MCF 10A (cell line): ENCODE measurements around the gene MYLIP. TPM values are rescaled to one million over a fixed set of nuclear protein-coding genes. Genes with fewer than 3 reads are reported as not detected.

Experiments used
- BruUV-seq: library from RNA; stranded (reverse); fragments of 400-500 nt; replicated peaks from 2 replicates; lab custom pipeline; 2021; lab: Mats Ljungman, UMichigan
- CTCF ChIA-PET: fragments of 300-600 bp; sonication (Branson Sonifier 250); formaldehyde crosslinking; extraction: SDS; loops from one replicate; lab custom pipeline; 2021; ENCODE audit warnings: antibody characterized with exemption, inconsistent platforms; lab: Yijun Ruan, JAX
- POLR2A ChIA-PET: fragments of 300-600, 350-650 bp; sonication (Branson Sonifier 250); formaldehyde crosslinking; extraction: SDS; loops from one replicate; lab custom pipeline; 2020; ENCODE audit warnings: antibody characterized with exemption, inconsistent platforms; lab: Yijun Ruan, JAX
- DNase-seq: peaks from one replicate; pipeline ENCODE4 v3.0.0-alpha.2; 2018; ENCODE audit not compliant: unreplicated experiment
- H3K27ac Mint-ChIP-seq: one replicate; pipeline ENCODE4 v1.8.0; 2022; ENCODE audit warnings: mild to moderate bottlenecking, low read depth, mixed read lengths; ENCODE audit not compliant: unreplicated experiment
- H3K27me3 Mint-ChIP-seq: one replicate; pipeline ENCODE4 v1.8.0; 2022; ENCODE audit warnings: mixed read lengths; ENCODE audit not compliant: insufficient read depth, unreplicated experiment
- H3K36me3 Mint-ChIP-seq: one replicate; pipeline ENCODE4 v1.8.0; 2022; ENCODE audit warnings: mild to moderate bottlenecking, moderate library complexity, mixed read lengths; ENCODE audit not compliant: insufficient read depth, unreplicated experiment
- H3K4me1 Mint-ChIP-seq: one replicate; pipeline ENCODE4 v1.8.0; 2022; ENCODE audit warnings: mixed read lengths; ENCODE audit not compliant: insufficient read depth, unreplicated experiment
- H3K4me3 Mint-ChIP-seq: one replicate; pipeline ENCODE4 v1.8.0; 2022; ENCODE audit warnings: mild to moderate bottlenecking, moderate library complexity, mixed read lengths; ENCODE audit not compliant: unreplicated experiment
- H3K9me3 Mint-ChIP-seq: one replicate; pipeline ENCODE4 v1.8.0; 2022; ENCODE audit warnings: mixed read lengths; ENCODE audit not compliant: unreplicated experiment
- intact Hi-C: fragments of 100-400 bp; cut with micrococcal nuclease; formaldehyde crosslinking; loops from 2 replicates; pipeline ENCODE4 v1.14.1; 2022
- total RNA-seq: library from RNA; stranded (reverse); gene quantifications from 2 replicates; pipeline ENCODE4 v1.2.3, GENCODE V29; 2022
- TF ChIP-seq, protein P1 (sequence below): fragments of 200-600 bp; IDR thresholded peaks from one replicate; pipeline ENCODE4 v1.8.0; 2022; ENCODE audit warnings: antibody characterized with exemption, mild to moderate bottlenecking; ENCODE audit not compliant: unreplicated experiment

The MYLIP gene
- total RNA-seq, 1 experiment from 2014 or later = 2.1 TPM

DNA sequence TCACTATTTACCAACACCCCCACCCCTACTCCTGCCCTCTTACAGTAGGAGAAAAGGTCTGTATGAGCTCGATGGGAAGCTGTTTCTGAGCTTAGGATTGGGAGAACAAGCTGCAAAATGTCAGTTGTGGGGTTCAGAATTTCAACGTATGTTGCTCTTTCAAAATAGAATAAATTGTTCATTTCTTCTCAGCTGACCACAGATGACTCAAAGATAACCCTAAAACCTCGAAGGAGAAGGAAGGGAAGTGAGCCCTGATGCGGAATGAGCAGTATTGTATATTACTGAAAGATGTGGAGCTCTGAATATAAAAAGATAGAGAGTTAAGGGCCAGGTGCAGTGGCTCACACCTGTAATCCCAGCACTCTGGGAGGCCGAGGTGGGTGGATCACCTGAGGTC is 35.9 kb upstream of the MYLIP start:
- intact Hi-C loops = no loop called here
- Mint-ChIP-seq H3K27me3 (no peaks in the 10 kb centered on the region), H3K4me3 (no peak overlapping the region), H3K27ac (no peak overlapping the region), H3K4me1 (peaks cover 7% of the 10 kb centered on the region), H3K9me3 (no peaks in the 10 kb centered on the region), H3K36me3 (no peaks in the 10 kb centered on the region)
- DNase-seq = no peak
- ChIA-PET POLR2A (interaction anchor here (1.2 kb wide), 1 partner anchor 9 kb away, joined by 3 read pairs; no protein-coding TSS in a partner anchor), CTCF (interaction anchor here (0.6 to 1.0 kb wide), 4 partner anchors 10 to 38 kb away, joined by 3 read pairs; no protein-coding TSS in a partner anchor)
- TF ChIP-seq, protein P1, sequence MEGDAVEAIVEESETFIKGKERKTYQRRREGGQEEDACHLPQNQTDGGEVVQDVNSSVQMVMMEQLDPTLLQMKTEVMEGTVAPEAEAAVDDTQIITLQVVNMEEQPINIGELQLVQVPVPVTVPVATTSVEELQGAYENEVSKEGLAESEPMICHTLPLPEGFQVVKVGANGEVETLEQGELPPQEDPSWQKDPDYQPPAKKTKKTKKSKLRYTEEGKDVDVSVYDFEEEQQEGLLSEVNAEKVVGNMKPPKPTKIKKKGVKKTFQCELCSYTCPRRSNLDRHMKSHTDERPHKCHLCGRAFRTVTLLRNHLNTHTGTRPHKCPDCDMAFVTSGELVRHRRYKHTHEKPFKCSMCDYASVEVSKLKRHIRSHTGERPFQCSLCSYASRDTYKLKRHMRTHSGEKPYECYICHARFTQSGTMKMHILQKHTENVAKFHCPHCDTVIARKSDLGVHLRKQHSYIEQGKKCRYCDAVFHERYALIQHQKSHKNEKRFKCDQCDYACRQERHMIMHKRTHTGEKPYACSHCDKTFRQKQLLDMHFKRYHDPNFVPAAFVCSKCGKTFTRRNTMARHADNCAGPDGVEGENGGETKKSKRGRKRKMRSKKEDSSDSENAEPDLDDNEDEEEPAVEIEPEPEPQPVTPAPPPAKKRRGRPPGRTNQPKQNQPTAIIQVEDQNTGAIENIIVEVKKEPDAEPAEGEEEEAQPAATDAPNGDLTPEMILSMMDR = no peak
- no TSS peak for BruUV-seq

DNA sequence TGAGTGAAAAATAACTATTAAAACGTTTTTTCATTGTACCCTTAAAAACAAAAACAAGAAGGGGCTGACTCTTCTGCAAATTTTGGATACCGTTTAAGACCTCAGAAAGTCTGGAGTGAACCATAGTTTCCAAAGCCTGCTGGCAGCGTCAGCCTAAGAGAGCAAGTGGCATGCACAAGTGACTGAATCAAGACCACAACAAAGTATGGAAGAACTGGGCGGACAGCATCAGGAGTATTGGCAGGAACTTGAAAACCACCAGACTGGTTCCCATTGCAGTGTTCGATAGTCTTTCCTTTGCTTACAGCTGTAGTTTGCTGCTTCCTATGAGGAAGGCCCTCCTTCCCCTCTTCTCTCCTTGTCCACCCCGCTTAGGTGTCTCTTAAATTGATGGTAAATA is 33.7 kb upstream of the MYLIP start:
- CTCF ChIA-PET = no interaction called here
- peaks cover 9% of the 10 kb centered on the region for H3K9me3 Mint-ChIP-seq
- intact Hi-C loops = no loop called here
- H3K27ac Mint-ChIP-seq = no peak overlapping the region
- TF ChIP-seq, protein P1 = no peak
- no peak overlapping the region for H3K4me3 Mint-ChIP-seq
- DNase-seq = no peak
- peaks cover 12% of the 10 kb centered on the region for H3K27me3 Mint-ChIP-seq
- POLR2A ChIA-PET = no interaction called here
- no TSS peak for BruUV-seq
- no peaks in the 10 kb centered on the region for H3K4me1 Mint-ChIP-seq
- H3K36me3 Mint-ChIP-seq = no peaks in the 10 kb centered on the region

DNA sequence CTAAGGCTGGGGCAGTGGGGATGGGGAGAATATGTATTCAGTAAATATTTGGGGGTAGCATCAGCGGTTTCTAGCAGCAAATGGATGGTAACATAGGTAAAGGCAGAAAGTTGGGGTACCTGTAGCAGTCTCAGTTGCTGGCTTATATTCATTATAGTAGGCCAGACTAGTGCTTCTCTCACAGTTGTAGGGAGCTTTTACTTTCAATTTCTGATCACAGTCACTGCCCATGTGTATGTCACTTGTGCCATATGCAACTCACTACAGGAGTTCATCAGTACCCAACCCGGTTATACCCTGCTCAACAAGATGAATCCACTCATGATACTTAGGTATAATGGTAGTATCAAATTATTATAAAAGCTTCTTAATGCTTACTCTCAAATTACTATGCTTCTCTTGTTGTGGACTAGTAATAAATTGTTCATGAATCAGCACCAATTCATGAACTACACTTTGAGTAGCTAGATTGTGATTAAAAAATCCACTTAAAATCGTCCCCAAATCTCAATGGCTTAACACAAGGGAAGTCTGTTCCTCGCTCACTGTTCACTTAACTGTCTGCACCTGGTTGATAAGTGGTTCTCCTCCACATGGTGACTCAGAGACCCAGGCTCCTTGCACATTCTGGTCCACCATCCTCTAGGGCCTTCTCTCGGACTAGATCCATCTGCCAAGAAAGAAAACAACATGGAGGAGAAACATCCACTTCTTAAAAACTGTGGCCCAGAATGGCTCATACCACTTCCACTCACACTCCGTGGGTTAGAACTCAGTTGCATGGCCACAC is 31.3 kb upstream of the MYLIP start:
- POLR2A ChIA-PET = no interaction called here

DNA sequence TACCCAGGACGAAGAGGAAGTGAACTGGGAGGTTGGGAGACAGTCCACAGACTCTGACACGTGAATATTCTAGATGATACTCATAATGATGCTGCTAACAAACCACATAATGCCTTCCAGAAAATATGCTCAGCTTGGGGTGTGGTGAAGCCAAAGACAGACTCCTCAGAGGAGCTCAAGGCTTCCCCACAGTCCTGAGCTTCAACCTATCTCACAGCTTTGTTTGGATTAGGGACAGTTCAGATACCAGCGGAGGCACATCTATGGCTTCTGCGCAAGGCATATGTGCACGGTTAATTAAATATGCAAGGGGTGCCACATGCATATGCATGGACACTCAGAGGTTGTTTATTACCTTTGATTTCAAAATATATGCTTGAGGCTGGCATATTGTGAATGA is 30.7 kb upstream of the MYLIP start:
- H3K36me3 Mint-ChIP-seq = no peaks in the 10 kb centered on the region
- DNase-seq = no peak
- no TSS peak for BruUV-seq
- peaks cover 9% of the 10 kb centered on the region for H3K9me3 Mint-ChIP-seq
- intact Hi-C loops = no loop called here
- no peaks in the 10 kb centered on the region for H3K4me1 Mint-ChIP-seq
- CTCF ChIA-PET = no interaction called here
- TF ChIP-seq, protein P1 = no peak
- no peak overlapping the region for H3K27ac Mint-ChIP-seq
- POLR2A ChIA-PET = interaction anchor here (0.6 kb wide), 1 partner anchor 44 kb away, joined by 3 read pairs; no protein-coding TSS in a partner anchor
- peaks cover 12% of the 10 kb centered on the region for H3K27me3 Mint-ChIP-seq
- H3K4me3 Mint-ChIP-seq = no peak overlapping the region

More for the DNA sequence above, 31.3 kb upstream of the MYLIP start:
- no peaks in the 10 kb centered on the region for H3K4me1 Mint-ChIP-seq
- no TSS peak for BruUV-seq
- H3K4me3 Mint-ChIP-seq = no peak overlapping the region
- peaks cover 12% of the 10 kb centered on the region for H3K27me3 Mint-ChIP-seq
- intact Hi-C loops = no loop called here
- H3K36me3 Mint-ChIP-seq = no peaks in the 10 kb centered on the region
- no peak for DNase-seq
- peaks cover 9% of the 10 kb centered on the region for H3K9me3 Mint-ChIP-seq
- H3K27ac Mint-ChIP-seq = no peak overlapping the region
- TF ChIP-seq, protein P1 = no peak
- CTCF ChIA-PET = no interaction called here
